Measurements from ENCODE around the gene AHRR.

The AHRR gene

GRCh38 chr5:314676-315487, 6.6 kb upstream of the AHRR start:
- no peak for TF ChIP-seq CTCF (IDR thresholded peaks at IDR 0.05; ENCODE audit: control extremely low read depth, extremely low read depth, low read depth, missing control alignments)
- no peak for DNase-seq (ENCODE audit: extremely low spot score)
- ChIA-PET CTCF (interaction anchor here (5.3 kb wide), 1 partner anchor 117 kb away, joined by 123 read pairs; no protein-coding TSS in a partner anchor), POLR2A (no interaction called here)

GRCh38 chr5:315488-316209, 5.9 kb upstream of the AHRR start:
- CTCF ChIA-PET, result interaction anchor here (0.6 to 5.3 kb wide), 17 partner anchors 21 to 134 kb away, joined by 3 to 123 read pairs (median 9); no protein-coding TSS in a partner anchor
- TF ChIP-seq CTCF (IDR thresholded peaks at IDR 0.05; ENCODE audit: control extremely low read depth, extremely low read depth, low read depth, missing control alignments), result no peak
- POLR2A ChIA-PET, result no interaction called here
- DNase-seq (ENCODE audit: extremely low spot score), result peak; percentile 15

- no peak for TF ChIP-seq CTCF (IDR thresholded peaks at IDR 0.05; ENCODE audit: control extremely low read depth, extremely low read depth, low read depth, missing control alignments)
- peak; percentile 64 for DNase-seq (ENCODE audit: extremely low spot score)
- CTCF ChIA-PET, result interaction anchor here (0.7 to 5.3 kb wide), 51 partner anchors 10 to 591 kb away, joined by 3 to 123 read pairs (median 5); partner anchors contain the start of genes BRD9, PDCD6 and TRIP13
- POLR2A ChIA-PET, result interaction anchor here (0.8 to 1.1 kb wide), 5 partner anchors 33 to 156 kb away, joined by 3 to 4 read pairs (median 3); partner anchors contain the start of gene PDCD6
These were observed 5.1 kb upstream of the AHRR start for GRCh38 chr5:316210-317085.

- ChIA-PET CTCF (interaction anchor here (0.6 to 5.3 kb wide), 54 partner anchors 9 to 930 kb away, joined by 3 to 123 read pairs (median 4); partner anchors contain the start of genes BRD9, PDCD6 and TRIP13), POLR2A (interaction anchor here (0.8 to 1.1 kb wide), 5 partner anchors 34 to 155 kb away, joined by 3 to 4 read pairs (median 3); partner anchors contain the start of gene PDCD6)
- peak; percentile 94 for TF ChIP-seq CTCF (IDR thresholded peaks at IDR 0.05; ENCODE audit: control extremely low read depth, extremely low read depth, low read depth, missing control alignments)
- peak; percentile 92 for DNase-seq (ENCODE audit: extremely low spot score)
These were observed 4.3 kb upstream of the AHRR start for GRCh38 chr5:317086-317811.

GRCh38 chr5:318341-318897, 3.1 kb upstream of the AHRR start:
- ChIA-PET POLR2A (no interaction called here), CTCF (interaction anchor here (0.6 to 5.3 kb wide), 12 partner anchors 19 to 289 kb away, joined by 3 to 123 read pairs (median 4); no protein-coding TSS in a partner anchor)
- TF ChIP-seq CTCF (IDR thresholded peaks at IDR 0.05; ENCODE audit: control extremely low read depth, extremely low read depth, low read depth, missing control alignments), result peak; percentile 25
- peak; percentile 32 for DNase-seq (ENCODE audit: extremely low spot score)

All from GM10248 (cell line).